GM12801 (cell line): ENCODE measurements around the gene TMEM131L.

Experiments used
- CTCF ChIP-seq: IDR thresholded peaks from one replicate; pipeline ENCODE4 v1.5.1; 2011; ENCODE audit warnings: control low read depth; ENCODE audit not compliant: insufficient read length; ENCODE audit errors: extremely low read depth

The TMEM131L gene

GRCh38 chr4:153451911-153452657, 14.1 kb upstream of the TMEM131L start:
- TF ChIP-seq CTCF, result no peak

- TF ChIP-seq CTCF, result no peak
Observed at GRCh38 chr4:153452658-153453378, 13.3 kb upstream of the TMEM131L start.

GRCh38 chr4:153453402-153453801, 12.8 kb upstream of the TMEM131L start:
- TF ChIP-seq CTCF, result no peak

- TF ChIP-seq CTCF, result no peak
Observed at GRCh38 chr4:153458969-153459368, 7.2 kb upstream of the TMEM131L start.

- no peak for TF ChIP-seq CTCF
Observed at GRCh38 chr4:153464068-153464467, 2.1 kb upstream of the TMEM131L start.

GRCh38 chr4:153465140-153465539, 1.0 kb upstream of the TMEM131L start:
- no peak for TF ChIP-seq CTCF

GRCh38 chr4:153465615-153466080, 512 bp upstream of the TMEM131L start:
- TF ChIP-seq CTCF, result no peak
